HG03558 (cell line): Measurements from ENCODE around the gene SLC33A1.
"Not testable (repeated sequence)": the region's sequence is repeated elsewhere in the genome, so short reads cannot be mapped to it uniquely, and the experiment has no call there.

Experiments
- ATAC-seq: cut with Tn5 transposase; IDR thresholded peaks from one replicate; pipeline ENCODE4 v1.9.1; 2021; ENCODE audit warnings: moderate number of reproducible peaks; ENCODE audit not compliant: unreplicated experiment; ENCODE audit errors: extremely low read depth

The SLC33A1 gene

DNA sequence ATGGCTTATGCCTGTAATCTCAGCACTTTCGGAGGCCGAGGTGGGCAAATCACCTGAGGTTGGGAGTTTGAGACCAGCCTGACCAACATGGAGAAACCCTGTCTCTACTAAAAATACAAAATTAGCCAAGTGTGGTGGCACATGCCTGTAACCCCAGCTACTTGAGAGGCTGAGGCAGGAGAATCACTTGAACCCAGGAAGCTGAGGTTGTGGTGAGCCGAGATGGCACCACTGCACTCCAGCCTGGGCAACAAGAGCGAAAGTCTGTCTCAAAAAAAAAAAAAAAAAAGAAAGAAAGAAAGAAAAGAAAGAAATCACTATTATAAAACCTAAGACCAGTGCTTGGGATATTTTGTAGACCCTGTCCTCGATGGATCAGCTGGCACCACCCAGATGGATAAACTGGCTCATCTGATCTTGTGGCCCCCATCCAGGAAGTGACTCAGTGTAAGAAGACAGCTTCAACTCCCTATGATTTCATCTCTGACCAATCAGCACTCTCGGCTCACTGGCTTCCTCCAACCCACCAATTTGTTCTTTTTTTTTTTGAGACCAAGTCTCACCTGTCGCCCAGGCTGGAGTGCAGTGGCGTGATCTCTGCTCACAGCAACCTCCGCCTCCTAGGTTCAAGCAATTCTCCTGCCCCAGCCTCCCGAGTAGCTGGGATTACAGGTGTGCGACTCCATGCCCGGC is 8.2 kb upstream of the SLC33A1 start:
- not testable (repeated sequence) for ATAC-seq

GRCh38 chr3:155861476-155862183 is 7.4 kb upstream of the SLC33A1 start:
- ATAC-seq: no peak

GRCh38 chr3:155860424-155860823 is 6.2 kb upstream of the SLC33A1 start:
- ATAC-seq: not testable (repeated sequence)

DNA sequence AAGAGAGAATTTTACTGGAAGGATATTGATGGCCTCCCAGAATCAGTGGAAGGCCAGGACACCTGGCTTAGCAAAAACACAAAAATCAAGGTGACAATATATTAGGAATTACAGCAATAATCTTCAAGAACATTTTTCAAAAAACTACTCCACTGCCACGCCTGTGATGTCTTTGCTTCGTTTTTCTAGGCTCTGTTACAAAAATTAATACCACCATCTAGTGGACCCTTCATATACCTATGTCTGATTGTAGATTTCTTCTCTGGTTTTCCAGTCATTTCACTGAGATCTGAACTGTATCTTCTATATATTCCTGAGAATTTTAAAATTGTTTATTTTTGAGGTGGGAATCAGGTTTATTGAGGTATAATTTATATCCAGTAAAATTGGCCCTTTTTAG is 5.6 kb upstream of the SLC33A1 start:
- ATAC-seq: no peak

DNA sequence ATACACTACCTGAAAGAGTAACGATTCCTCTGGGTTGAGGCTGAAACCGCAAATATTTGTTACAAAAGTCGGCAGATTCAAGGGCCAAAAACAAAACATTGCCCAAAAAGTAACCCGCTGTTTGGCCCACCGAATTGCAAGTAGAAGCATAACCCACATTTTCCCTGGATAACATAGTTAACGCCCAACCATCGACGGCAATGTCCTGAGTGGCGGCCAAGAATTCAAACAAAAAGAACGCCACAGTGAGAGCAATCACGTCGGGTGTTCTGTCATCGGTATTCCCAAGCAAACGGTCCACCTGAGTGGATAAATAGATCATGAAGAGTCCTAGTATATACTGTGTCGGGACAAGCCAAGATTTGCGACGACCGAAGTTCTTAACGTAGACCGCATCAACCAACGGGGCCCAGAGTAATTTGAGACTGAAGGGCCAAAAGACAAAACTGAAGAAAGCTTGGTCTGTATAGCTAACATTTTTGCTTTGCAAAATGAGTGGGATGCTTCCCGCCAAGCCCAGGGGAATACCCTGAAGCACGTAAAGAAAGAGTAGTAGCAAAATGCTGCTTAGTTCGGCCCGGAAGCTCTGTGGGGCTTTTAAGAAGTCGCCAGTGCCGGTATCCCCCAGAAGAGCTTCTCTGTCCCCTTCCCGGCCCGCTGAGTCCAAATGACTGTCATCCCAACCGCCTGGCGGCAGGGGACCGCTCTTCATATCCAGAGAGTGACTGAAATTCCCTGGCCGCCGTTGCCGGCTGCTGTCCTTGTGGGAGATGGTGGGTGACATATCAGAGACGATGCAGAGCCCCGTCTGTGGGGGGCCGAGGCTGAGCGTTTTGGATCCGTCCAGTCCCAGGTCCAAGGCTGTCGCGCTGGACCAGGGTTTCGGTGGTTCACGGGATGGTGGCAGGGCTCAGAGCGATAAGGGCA is 750 bp downstream of the SLC33A1 start:
- no peak for ATAC-seq

GRCh38 chr3:155852341-155852740 is 1.9 kb downstream of the SLC33A1 start:
- ATAC-seq: no peak

DNA sequence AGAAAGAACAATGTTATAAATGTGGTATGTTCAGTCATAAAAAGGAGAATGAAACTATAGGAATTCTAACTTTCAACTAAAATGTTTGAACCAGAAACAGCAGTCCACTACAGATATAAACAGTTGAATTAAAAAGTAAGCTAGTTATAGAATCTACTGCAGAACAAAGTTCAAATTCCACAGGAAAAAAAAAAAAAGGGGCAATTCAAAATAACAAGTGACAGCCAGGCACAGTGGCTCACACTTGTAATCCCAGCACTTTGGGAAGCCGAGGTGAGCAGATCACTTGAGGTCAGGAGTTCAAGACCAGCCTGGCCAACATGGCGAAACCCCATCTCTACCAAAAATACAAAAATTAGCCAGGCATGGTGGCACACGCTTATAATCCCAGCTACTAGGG is 4.8 kb downstream of the SLC33A1 start:
- not testable (repeated sequence) for ATAC-seq

GRCh38 chr3:155847993-155848392 is 6.2 kb downstream of the SLC33A1 start:
- no peak for ATAC-seq

- no peak for ATAC-seq
Measured at GRCh38 chr3:155846119-155846518, 8.1 kb downstream of the SLC33A1 start.

DNA sequence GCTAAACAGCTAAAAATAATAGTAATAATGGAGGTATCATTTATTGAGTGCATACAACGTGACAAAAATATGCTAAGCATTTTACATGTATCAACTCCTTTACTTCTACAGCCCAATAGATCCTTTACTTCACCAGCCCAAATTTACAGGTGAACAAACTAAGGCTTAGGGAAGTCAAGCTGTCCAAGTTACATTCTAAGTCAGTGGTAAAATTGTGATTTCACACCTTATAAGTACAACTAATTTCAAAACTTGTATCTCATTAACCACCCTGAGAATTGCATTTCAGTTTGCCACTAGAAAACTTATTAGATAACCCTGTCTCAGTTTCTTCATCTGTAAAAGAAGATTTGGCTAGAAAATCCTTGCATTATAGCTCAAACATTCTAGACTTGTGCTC is 10.7 kb downstream of the SLC33A1 start:
- no peak for ATAC-seq

DNA sequence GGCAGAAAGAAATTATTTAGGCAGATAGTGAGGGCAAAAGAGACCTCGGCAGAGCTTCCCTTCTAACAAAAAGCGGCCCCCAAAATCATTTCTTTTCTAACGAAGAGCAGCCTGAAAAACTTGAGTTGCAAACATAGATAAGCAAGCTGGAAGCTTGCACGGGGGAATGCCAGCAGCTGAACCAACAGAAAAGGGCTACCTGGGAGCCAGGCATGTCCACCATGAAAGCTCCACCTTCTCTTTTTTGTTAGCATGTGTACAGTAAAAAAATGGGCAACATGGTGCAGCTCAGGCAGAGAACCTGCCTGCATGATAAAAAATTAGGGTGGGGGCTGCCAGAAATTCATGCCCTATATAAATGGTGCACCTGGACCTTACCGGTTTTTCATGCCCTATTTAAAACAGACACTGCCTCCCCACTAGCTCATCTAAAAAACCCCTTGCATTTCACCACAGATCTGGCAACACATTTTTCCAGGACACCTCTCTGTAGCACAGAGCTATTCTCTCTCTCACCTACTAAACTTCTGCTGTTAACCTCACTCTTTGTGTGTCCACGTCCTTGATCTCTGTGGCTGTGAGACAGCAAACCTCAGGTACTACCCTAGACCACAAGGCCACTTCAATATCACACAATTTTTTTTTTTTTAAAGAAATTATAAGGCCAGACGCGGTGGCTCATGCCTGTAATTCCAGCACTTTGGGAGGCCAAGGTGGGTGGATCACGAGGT is 18.7 kb downstream of the SLC33A1 start:
- ATAC-seq: no peak

GRCh38 chr3:155828490-155829098 is 25.6 kb downstream of the SLC33A1 start:
- ATAC-seq: not testable (repeated sequence)

- ATAC-seq: no peak
Measured at GRCh38 chr3:155815030-155815545, 39.1 kb downstream of the SLC33A1 start.

- not testable (repeated sequence) for ATAC-seq
Measured at GRCh38 chr3:155813224-155813623, 41.0 kb downstream of the SLC33A1 start.

- no peak for ATAC-seq
Measured at GRCh38 chr3:155809181-155809580, 45.0 kb downstream of the SLC33A1 start.

GRCh38 chr3:155807823-155808222 is 46.4 kb downstream of the SLC33A1 start:
- no peak for ATAC-seq

DNA sequence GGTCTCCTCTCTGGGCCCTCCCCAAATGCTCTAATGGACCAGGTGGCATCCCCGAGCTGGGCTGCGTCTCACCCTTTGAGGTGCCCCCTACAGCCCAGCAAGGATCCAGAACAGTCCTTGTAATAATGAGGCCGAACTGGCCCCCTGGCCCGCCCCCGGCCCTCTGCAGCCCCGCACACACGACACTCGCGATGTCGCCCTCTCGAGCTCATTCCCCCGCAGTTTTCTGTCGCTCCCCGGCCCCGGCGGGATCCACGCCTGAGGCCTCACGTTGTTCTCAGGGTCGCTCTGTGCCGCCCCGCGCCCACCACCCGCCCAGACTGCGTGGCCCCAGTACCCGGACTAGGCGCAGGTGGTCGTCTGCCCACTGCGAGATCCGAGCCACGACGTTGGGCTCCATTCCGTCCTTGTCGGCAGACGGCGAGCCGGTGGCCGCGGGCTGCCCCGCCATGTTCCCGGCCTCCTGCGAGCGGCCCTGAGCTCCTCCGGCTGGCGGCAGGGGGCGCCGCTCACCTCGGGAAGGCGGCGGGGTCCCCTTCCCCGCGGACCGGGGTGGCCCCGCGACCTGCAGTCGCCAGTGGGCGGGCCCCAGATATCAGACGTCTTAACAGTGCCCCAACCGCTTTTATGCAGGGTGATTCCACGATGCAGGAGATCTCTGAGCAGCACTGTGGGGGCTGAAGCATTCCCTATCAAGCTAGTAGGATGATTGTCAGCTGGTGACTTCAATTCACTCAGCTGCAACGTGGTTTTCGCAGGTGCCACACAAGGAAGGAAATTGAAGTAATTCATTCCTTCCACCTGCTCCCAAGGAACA is 48.2 kb downstream of the SLC33A1 start, which contains the start of gene C3orf33:
Gene C3orf33, minus strand, starts transcription at position 477 of the 817 bp plus-strand sequence. Its CDS starts 26 bp downstream, at position 451.
- peak; percentile 93 for ATAC-seq

DNA sequence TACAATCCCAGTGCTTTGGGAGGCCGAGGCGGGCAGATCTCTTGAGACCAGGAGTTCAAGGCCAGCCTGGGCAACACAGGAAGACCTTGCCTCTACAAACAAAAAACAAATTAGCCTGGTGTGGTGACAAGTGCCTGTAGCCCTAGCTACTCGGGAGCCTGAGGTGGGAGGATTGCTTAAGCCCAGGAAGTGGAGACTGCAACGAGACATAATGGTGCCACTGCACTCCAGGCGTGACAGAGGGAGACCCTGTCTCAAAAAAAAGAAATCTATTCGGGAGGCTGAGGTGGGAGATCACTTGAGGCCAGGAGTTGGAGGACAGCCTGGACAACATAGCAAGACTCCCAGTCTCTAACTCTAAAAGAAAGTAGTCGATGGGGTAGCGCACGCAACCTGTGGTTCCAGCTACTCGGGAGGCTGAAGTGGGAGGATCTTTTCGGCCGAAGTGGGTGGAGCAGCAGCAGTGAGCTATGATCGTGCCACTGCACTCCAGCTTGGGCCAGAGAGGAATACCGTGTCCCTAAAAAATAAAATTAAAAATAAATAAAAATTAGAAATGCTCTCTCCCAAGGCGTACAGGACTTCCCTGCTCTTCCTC is 48.9 kb downstream of the SLC33A1 start:
- peak; percentile 5 for ATAC-seq
